Measurements from ENCODE around the gene FARP1.

GRCh38 chr13:98217597-98217996, 74.7 kb downstream of the FARP1 start:
- TF ChIP-seq CTCF (conservative IDR thresholded peaks at IDR 0.05) (no peak), ZFX (IDR thresholded peaks at IDR 0.05) (no peak)

All from C4-2B (cell line).